Tibial artery (tissue), 4 donors: ENCODE results near the gene EREG.
A peak's percentile ranks its signal among the peaks of the same experiment; 100 is the strongest.

Source experiments
- DNase-seq, 2 donors: peaks; one replicate each; pipeline ENCODE4 v3.0.0-alpha.2; 2019
- H3K27ac ChIP-seq, 2 donors: fragments of 200-600 bp; sonication (generic) in 1 of 2; 1 replicate in 1 of 2; 2 replicates in 1 of 2; pipeline ENCODE4 v1.5.1; 2018 to 2019; ENCODE audit warnings: mild to moderate bottlenecking in 1 of 2
- H3K27me3 ChIP-seq, 2 donors: fragments of 200-600 bp; sonication (generic) in 1 of 2; one replicate each; pipeline versions ENCODE4 v1.5.1 to v1.6.0; 2016 to 2019
- H3K36me3 ChIP-seq, 3 donors: fragments of 200-600 bp; sonication (generic) in 2 of 3; one replicate each; pipeline ENCODE4 v1.5.1; 2016 to 2019; ENCODE audit warnings: mild to moderate bottlenecking in 2 of 3
- H3K4me1 ChIP-seq, 4 donors: fragments of 200-600 bp; sonication (generic) in 2 of 4; 1 replicate in 3 of 4; 2 replicates in 1 of 4; pipeline ENCODE4 v1.5.1; 2016 to 2019
- H3K4me3 ChIP-seq, 2 donors: fragments of 200-600 bp; sonication (generic) in 1 of 2; 1 replicate in 1 of 2; 2 replicates in 1 of 2; pipeline ENCODE4 v1.5.1; 2018 to 2019; ENCODE audit warnings: mild to moderate bottlenecking in 2 of 2
- H3K9me3 ChIP-seq, 3 donors: fragments of 200-600 bp; sonication (generic) in 1 of 3; one replicate each; pipeline ENCODE4 v1.5.1; 2016 to 2019
- intact Hi-C: fragments of 100-400 bp; cut with DNase I; formaldehyde crosslinking; loops from one replicate; pipeline ENCODE4 v1.15.0; 2023; ENCODE audit warnings: low total_unique reads
- TF ChIP-seq, protein P1 (sequence below), 2 experiments: fragments of 200-600 bp in 1 of 2; fragments of 450-650 bp in 1 of 2; IDR thresholded peaks; one replicate each; pipeline ENCODE4 v1.5.1; 2017 to 2019; ENCODE audit warnings: antibody characterized with exemption in 2 of 2, mild to moderate bottlenecking in 1 of 2, moderate library complexity in 1 of 2

EREG gene

DNA sequence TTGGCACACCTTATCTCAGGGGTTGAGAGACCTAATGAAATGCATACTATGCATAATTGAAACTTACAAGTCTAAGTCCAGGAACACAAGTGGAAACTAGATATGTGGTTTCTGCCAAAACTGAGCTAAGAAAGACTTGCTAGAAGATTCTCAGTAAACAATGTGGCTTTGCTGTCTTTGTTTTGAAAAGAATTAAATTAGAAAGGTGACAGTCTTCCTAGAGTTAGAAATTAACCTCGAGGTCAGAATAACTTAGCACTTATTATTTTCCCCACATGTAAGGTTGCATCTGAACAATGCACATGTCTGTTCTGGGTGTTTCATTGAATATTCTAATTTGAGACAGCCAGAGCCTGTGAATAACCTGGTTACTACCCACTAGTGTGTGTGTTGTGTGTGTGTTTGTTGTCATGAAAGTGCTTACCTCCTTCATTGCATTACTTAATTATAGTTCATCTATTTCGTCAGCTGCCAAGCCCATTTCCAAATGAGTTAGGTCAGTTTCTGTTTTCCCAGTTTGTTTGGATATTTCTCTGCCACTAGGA is 1.5 kb downstream of the EREG start:
- Histone ChIP-seq H3K9me3 (no peaks in the 10 kb centered on the region), H3K27me3 (peaks cover 0 to 9% of the 10 kb centered on the region in 2 donors), H3K27ac (no peak overlapping the region), H3K36me3 (no peaks in the 10 kb centered on the region), H3K4me3 (no peak overlapping the region), H3K4me1 (peaks cover 0 to 17% (median 11%) of the 10 kb centered on the region in 4 donors)
- TF ChIP-seq, protein P1, sequence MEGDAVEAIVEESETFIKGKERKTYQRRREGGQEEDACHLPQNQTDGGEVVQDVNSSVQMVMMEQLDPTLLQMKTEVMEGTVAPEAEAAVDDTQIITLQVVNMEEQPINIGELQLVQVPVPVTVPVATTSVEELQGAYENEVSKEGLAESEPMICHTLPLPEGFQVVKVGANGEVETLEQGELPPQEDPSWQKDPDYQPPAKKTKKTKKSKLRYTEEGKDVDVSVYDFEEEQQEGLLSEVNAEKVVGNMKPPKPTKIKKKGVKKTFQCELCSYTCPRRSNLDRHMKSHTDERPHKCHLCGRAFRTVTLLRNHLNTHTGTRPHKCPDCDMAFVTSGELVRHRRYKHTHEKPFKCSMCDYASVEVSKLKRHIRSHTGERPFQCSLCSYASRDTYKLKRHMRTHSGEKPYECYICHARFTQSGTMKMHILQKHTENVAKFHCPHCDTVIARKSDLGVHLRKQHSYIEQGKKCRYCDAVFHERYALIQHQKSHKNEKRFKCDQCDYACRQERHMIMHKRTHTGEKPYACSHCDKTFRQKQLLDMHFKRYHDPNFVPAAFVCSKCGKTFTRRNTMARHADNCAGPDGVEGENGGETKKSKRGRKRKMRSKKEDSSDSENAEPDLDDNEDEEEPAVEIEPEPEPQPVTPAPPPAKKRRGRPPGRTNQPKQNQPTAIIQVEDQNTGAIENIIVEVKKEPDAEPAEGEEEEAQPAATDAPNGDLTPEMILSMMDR (IDR thresholded peaks at IDR 0.05), result no peak
- intact Hi-C loops, result no loop called here
- no peak for DNase-seq

DNA sequence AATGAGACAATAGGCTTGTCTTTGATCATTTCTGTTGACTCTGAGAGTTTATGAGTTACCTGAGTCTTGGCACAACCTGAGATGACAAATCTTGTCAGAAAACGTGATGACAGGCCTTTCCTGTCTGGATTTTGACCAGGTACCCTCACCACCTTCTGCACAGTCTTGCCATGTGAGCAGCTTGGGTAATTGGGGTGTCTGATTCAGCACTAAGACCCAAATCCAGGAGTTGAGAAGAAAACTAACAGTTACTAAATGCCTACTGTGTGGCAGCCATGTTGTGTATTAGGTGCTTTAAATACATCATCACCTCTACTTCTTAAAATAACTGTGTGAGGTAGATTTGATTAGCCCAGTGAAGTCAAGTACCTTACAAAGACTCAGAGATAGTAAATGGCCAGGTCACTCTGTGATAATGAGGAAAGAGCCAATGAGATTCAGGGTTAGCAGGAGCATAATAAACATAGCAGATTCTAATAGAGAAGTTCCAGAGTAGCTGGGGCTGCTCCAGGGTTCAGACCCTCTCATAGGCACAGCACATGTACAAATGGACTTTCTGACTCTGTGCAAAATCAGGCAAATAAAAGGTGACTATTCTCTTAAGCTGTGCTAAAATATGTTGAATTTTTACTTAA is 2.8 kb downstream of the EREG start:
- TF ChIP-seq, protein P1 (IDR thresholded peaks at IDR 0.05), result no peak
- Histone ChIP-seq H3K27me3 (peaks cover 0 to 9% of the 10 kb centered on the region in 2 donors), H3K4me1 (peaks cover 0 to 17% (median 11%) of the 10 kb centered on the region in 4 donors), H3K27ac (no peak overlapping the region), H3K9me3 (no peaks in the 10 kb centered on the region), H3K4me3 (no peak overlapping the region), H3K36me3 (no peaks in the 10 kb centered on the region)
- intact Hi-C loops, result no loop called here
- no peak for DNase-seq

DNA sequence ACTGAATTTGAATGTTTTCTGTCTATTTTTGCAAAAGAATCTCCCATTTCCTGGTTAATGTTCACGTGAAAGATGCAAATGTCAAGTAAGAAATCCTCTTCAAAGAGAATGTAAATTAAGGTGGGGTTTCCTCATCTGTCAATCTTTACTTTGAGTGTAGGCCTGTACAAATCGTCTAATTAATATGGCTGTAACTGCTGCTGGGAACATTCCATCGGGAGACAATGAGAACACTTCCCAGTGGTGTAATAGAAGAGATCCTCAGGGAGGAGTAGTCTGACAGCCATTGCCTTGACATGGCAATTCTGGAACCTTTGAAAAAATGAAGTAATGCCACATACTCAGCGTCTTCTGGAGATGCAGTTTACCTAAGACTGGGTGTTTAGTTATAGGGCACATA is 3.7 kb downstream of the EREG start:
- H3K27me3 ChIP-seq, result peaks cover 0 to 9% of the 10 kb centered on the region in 2 donors
- TF ChIP-seq, protein P1 (IDR thresholded peaks at IDR 0.05), result no peak
- H3K4me1 ChIP-seq, result peaks cover 0 to 17% (median 11%) of the 10 kb centered on the region in 4 donors
- H3K4me3 ChIP-seq, result no peak overlapping the region
- H3K27ac ChIP-seq, result no peak overlapping the region
- H3K36me3 ChIP-seq, result no peaks in the 10 kb centered on the region
- DNase-seq, result no peak
- intact Hi-C loops, result no loop called here
- H3K9me3 ChIP-seq, result no peaks in the 10 kb centered on the region

DNA sequence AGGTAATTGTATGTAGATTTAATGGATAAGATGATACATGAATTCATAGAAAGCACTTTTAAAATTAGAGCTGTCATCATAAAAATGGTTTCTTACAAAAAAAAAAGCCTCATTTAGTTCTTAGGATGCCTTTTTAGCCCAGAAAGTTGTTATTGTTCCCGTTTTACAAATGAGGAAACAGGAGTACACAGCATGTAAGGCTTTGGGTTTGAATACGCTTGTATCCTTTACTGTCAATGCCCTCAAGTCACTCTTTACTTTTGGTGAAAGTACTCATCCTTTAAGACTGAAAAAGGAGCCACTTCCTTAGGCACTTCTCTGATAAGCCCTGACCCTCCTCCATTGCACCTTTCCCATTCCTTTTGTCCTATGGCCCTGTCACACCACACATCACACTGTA is 4.9 kb downstream of the EREG start:
- no peak for DNase-seq
- H3K36me3 ChIP-seq, result no peaks in the 10 kb centered on the region
- H3K27me3 ChIP-seq, result peaks cover 0 to 4% of the 10 kb centered on the region in 2 donors
- no peak overlapping the region for H3K27ac ChIP-seq
- TF ChIP-seq, protein P1 (IDR thresholded peaks at IDR 0.05), result no peak
- intact Hi-C loops, result loop anchor here (10.0 kb wide), 1 partner anchor 305 kb away; no protein-coding TSS in a partner anchor
- H3K4me1 ChIP-seq, result peaks cover 0 to 13% (median 8%) of the 10 kb centered on the region in 4 donors
- no peak overlapping the region for H3K4me3 ChIP-seq
- no peaks in the 10 kb centered on the region for H3K9me3 ChIP-seq

DNA sequence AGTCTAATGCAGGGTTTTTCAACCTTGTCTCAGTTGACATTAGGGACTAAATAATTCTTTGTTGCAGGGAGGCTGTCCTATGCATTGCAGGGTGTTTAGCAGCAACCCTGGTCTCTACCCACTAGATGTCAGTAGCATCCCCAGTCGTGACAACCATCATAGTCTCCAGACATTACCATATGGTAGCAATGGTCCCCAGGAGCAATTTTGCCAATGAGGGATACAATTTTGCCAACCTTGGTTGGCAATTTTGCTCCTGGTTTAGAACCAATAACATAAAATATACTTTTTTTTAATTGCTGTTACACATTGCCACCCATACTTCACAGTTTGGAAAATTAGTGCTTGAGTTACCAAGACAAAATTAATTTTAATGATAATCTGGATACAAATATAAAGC is 6.0 kb downstream of the EREG start:
- Histone ChIP-seq H3K36me3 (no peaks in the 10 kb centered on the region), H3K27me3 (no peaks in the 10 kb centered on the region), H3K9me3 (no peaks in the 10 kb centered on the region), H3K27ac (no peak overlapping the region), H3K4me3 (no peak overlapping the region), H3K4me1 (peaks cover 0 to 3% (median 0%) of the 10 kb centered on the region in 4 donors)
- no peak for DNase-seq
- intact Hi-C loops, result loop anchor here (10.0 kb wide), 1 partner anchor 304 kb away; no protein-coding TSS in a partner anchor
- TF ChIP-seq, protein P1 (IDR thresholded peaks at IDR 0.05), result peak; percentile 20 to 28
